ENCODE measurements around the gene MFSD8. TPM values are rescaled to one million over a fixed set of nuclear protein-coding genes. Genes with fewer than 3 reads are reported as not detected.

The MFSD8 gene
- total RNA-seq, 4 donors from 2014 or later, result 22.2 to 63.1 (median 26.8) TPM

DNA sequence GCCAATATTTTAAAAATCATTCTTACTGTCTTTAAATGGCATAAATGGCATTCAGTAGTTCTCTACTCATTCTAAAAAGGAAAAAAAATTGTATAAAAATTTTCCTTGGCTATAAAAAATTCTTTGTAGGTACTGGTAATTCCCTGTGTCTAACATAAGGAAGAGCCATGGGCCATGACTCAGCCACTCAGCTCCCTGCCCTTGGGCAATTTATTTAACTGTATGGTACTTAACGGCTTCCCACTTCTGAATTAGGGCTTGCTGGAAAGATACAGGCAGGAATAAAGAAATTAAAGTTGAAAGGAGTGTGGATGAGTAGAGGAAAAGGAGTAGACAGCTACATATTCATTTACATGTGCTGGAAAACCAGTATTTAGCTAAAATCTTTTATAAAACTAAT is 30.8 kb upstream of the MFSD8 start:
- H3K4me1 ChIP-seq, result no peaks in the 10 kb centered on the region
- peaks cover 19% of the 10 kb centered on the region for H3K36me3 ChIP-seq
- TF ChIP-seq POLR2AphosphoS5 (IDR thresholded peaks at IDR 0.05) (no peak), POLR2A (IDR thresholded peaks at IDR 0.05) (no peak), EP300 (IDR thresholded peaks at IDR 0.05) (no peak)
- TF ChIP-seq, protein P1, sequence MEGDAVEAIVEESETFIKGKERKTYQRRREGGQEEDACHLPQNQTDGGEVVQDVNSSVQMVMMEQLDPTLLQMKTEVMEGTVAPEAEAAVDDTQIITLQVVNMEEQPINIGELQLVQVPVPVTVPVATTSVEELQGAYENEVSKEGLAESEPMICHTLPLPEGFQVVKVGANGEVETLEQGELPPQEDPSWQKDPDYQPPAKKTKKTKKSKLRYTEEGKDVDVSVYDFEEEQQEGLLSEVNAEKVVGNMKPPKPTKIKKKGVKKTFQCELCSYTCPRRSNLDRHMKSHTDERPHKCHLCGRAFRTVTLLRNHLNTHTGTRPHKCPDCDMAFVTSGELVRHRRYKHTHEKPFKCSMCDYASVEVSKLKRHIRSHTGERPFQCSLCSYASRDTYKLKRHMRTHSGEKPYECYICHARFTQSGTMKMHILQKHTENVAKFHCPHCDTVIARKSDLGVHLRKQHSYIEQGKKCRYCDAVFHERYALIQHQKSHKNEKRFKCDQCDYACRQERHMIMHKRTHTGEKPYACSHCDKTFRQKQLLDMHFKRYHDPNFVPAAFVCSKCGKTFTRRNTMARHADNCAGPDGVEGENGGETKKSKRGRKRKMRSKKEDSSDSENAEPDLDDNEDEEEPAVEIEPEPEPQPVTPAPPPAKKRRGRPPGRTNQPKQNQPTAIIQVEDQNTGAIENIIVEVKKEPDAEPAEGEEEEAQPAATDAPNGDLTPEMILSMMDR (IDR thresholded peaks at IDR 0.05), result no peak
- no peaks in the 10 kb centered on the region for H3K27me3 ChIP-seq
- whole genome bisulfite sequencing, result 71% methylated on average over 1 of the region's 1 CpG
- no peak overlapping the region for H3K4me3 ChIP-seq
- H3K27ac ChIP-seq, result no peak overlapping the region
- H3K9me3 ChIP-seq, result peaks cover 13% of the 10 kb centered on the region
- no peak for DNase-seq (ENCODE audit: low spot score in 2 of 2)

DNA sequence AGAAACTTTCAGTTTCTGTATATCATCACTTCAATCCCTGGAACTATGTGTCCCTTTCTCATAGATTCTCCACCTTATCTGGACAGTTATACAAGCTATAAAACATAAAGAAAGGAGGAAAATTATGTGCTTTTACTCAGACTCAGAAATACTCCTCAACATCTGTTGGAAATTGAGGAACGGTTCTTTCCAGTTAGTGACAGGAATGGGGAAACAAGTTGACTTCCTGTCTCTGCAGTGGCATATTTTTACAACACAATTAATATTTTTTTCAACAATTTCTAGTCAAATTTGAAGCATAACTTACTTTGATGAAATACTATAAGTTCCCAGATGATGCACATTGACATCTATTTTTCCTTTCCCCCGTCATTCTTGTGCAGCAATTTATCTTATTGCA is 28.2 kb upstream of the MFSD8 start:
- H3K27me3 ChIP-seq, result no peaks in the 10 kb centered on the region
- 78% methylated on average over 2 of the region's 2 CpGs for WGBS
- peaks cover 10% of the 10 kb centered on the region for H3K9me3 ChIP-seq
- no peaks in the 10 kb centered on the region for H3K4me1 ChIP-seq
- no peak for DNase-seq (ENCODE audit: low spot score in 2 of 2)
- H3K27ac ChIP-seq, result no peak overlapping the region
- TF ChIP-seq POLR2AphosphoS5 (IDR thresholded peaks at IDR 0.05) (no peak), POLR2A (IDR thresholded peaks at IDR 0.05) (no peak), EP300 (IDR thresholded peaks at IDR 0.05) (no peak)
- TF ChIP-seq, protein P1 (IDR thresholded peaks at IDR 0.05), result no peak
- peaks cover 13% of the 10 kb centered on the region for H3K36me3 ChIP-seq
- H3K4me3 ChIP-seq, result no peak overlapping the region

DNA sequence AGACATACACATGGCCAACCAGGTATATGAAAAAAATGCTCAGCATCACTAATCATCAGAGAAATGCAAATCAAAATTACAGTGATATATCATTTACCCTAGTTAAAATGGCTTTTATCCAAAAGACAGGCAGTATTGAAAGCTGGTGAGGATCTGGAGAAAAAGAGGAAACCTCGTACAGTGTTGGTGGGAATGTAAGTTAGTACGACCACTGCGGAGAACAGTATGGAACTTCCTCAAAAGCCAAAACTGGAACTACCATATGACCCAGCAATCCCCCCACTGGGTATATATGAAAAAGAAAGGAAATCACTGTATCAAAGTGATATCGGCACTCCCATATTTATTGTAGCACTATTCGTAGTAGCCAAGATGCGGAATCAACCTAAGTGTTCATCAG is 23.7 kb upstream of the MFSD8 start:
- Histone ChIP-seq H3K4me3 (no peak overlapping the region), H3K36me3 (peaks cover 29% of the 10 kb centered on the region), H3K27me3 (no peaks in the 10 kb centered on the region), H3K9me3 (no peaks in the 10 kb centered on the region), H3K27ac (no peak overlapping the region), H3K4me1 (no peaks in the 10 kb centered on the region)
- 93% methylated on average over 6 of the region's 6 CpGs for WGBS
- no peak for TF ChIP-seq POLR2AphosphoS5 (IDR thresholded peaks at IDR 0.05)
- TF ChIP-seq, protein P1 (IDR thresholded peaks at IDR 0.05), result no peak
- TF ChIP-seq POLR2A (IDR thresholded peaks at IDR 0.05), result no peak
- TF ChIP-seq EP300 (IDR thresholded peaks at IDR 0.05), result no peak
- DNase-seq (ENCODE audit: low spot score in 2 of 2), result no peak

GRCh38 chr4:127985989-127986388 is 21.0 kb upstream of the MFSD8 start:
- Histone ChIP-seq H3K9me3 (no peaks in the 10 kb centered on the region), H3K4me3 (no peak overlapping the region), H3K36me3 (peaks cover 32% of the 10 kb centered on the region), H3K27ac (no peak overlapping the region), H3K4me1 (no peaks in the 10 kb centered on the region), H3K27me3 (no peaks in the 10 kb centered on the region)
- no peak for DNase-seq (ENCODE audit: low spot score in 2 of 2)
- TF ChIP-seq, protein P1 (IDR thresholded peaks at IDR 0.05), result no peak
- TF ChIP-seq EP300 (IDR thresholded peaks at IDR 0.05), result no peak
- TF ChIP-seq POLR2AphosphoS5 (IDR thresholded peaks at IDR 0.05), result no peak
- no peak for TF ChIP-seq POLR2A (IDR thresholded peaks at IDR 0.05)
- 100% methylated on average over 1 of the region's 1 CpG for WGBS

- no peaks in the 10 kb centered on the region for H3K27me3 ChIP-seq
- no peak overlapping the region for H3K4me3 ChIP-seq
- peaks cover 30% of the 10 kb centered on the region for H3K36me3 ChIP-seq
- 95% methylated on average over 2 of the region's 2 CpGs for WGBS
- TF ChIP-seq EP300 (IDR thresholded peaks at IDR 0.05) (no peak), POLR2A (IDR thresholded peaks at IDR 0.05) (no peak), POLR2AphosphoS5 (IDR thresholded peaks at IDR 0.05) (no peak)
- TF ChIP-seq, protein P1 (IDR thresholded peaks at IDR 0.05), result no peak
- H3K27ac ChIP-seq, result no peak overlapping the region
- no peaks in the 10 kb centered on the region for H3K9me3 ChIP-seq
- no peaks in the 10 kb centered on the region for H3K4me1 ChIP-seq
- no peak for DNase-seq (ENCODE audit: low spot score in 2 of 2)
Observed at GRCh38 chr4:127982445-127982844, 17.5 kb upstream of the MFSD8 start.
